LoVo (cell line): ENCODE results near the gene MOB1A.

ENCODE experiments used
- DNase-seq: peaks from one replicate; pipeline ENCODE4 v3.0.0-alpha.2; 2016; ENCODE audit warnings: low spot score

MOB1A gene

GRCh38 chr2:74103763-74104162 lies 74.9 kb downstream of the MOB1A start:
- no peak for DNase-seq
